HUES6 (cell line): ENCODE data around the gene GMIP.
"Not testable (repeated sequence)": the region's sequence is repeated elsewhere in the genome, so short reads cannot be mapped to it uniquely, and the experiment has no call there.

ENCODE experiments used
- H3K27ac ChIP-seq: 2 replicates; pipeline ENCODE4 v1.7.0; 2013; ENCODE audit warnings: low read depth, mild to moderate bottlenecking, low read length, inconsistent platforms
- H3K27me3 ChIP-seq: 2 replicates; pipeline ENCODE4 v1.6.1; 2013; ENCODE audit warnings: low read length; ENCODE audit not compliant: control insufficient read depth, insufficient read depth
- H3K36me3 ChIP-seq: 2 replicates; pipeline ENCODE4 v1.6.1; 2013; ENCODE audit warnings: low read length; ENCODE audit not compliant: control insufficient read depth, insufficient read depth
- H3K4me1 ChIP-seq: 2 replicates; pipeline ENCODE4 v1.6.1; 2013; ENCODE audit warnings: low read length; ENCODE audit not compliant: control insufficient read depth, insufficient read depth
- H3K4me3 ChIP-seq: 2 replicates; pipeline ENCODE4 v1.5.1; 2013; ENCODE audit warnings: low read depth, low read length
- H3K9ac ChIP-seq: one replicate; pipeline ENCODE4 v1.6.1; 2013; ENCODE audit warnings: mild to moderate bottlenecking, low read length
- H3K9me3 ChIP-seq: 2 replicates; pipeline ENCODE4 v1.6.1; 2013; ENCODE audit warnings: low read depth, low read length; ENCODE audit not compliant: control insufficient read depth, insufficient read depth

GMIP gene

DNA sequence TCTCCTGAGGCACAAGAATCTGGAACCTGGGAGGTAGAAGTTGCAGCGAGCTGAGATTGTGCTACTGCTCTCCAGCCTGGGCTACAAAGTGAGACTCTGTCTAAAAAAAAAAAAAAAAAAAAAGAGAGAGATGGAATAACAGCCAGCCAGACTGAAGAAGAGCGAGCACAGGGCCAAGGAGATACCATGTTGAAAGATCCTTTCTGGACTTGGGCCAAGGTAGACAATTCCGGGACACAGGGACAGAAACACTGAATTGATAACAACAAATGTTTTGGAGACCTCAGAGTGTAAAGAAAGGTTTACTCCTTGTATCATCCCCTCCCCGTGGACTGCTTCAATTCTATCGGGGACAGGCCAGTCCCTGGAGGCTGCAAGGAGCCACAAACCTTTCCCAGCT lies 20.1 kb downstream of the GMIP start:
- no peak overlapping the region for H3K4me3 ChIP-seq

DNA sequence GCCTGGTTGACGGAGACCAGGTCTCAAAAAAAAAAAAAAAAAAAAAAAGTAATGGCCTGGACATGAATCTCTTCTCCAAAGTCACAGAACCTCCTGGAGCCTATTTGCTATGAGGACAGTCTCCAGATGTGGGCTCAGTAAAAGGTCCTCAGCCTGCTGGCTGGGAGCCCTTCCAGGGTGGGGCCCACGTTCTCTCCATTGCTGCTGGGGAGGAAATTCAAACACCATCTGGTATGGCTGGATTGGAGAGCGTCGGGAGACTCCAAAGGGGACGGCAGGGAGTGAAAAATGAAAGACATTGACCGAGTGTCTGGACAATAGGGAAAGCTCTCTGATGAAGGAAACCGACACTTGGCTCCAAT lies 23.6 kb downstream of the GMIP start:
- Histone ChIP-seq H3K9ac (no peak overlapping the region), H3K27ac (no peak overlapping the region), H3K9me3 (no peaks in the 10 kb centered on the region), H3K27me3 (peaks cover 10% of the 10 kb centered on the region), H3K4me1 (no peaks in the 10 kb centered on the region), H3K4me3 (no peak overlapping the region), H3K36me3 (peaks cover 23% of the 10 kb centered on the region)

More for the DNA sequence above, 20.1 kb downstream of the GMIP start:
- Histone ChIP-seq H3K9me3 (no peaks in the 10 kb centered on the region), H3K27ac (no peak overlapping the region), H3K4me1 (peaks cover 16% of the 10 kb centered on the region; the same call in 1 of the 2 replicates), H3K27me3 (no peaks in the 10 kb centered on the region), H3K36me3 (peaks cover 32% of the 10 kb centered on the region), H3K9ac (no peak overlapping the region)

DNA sequence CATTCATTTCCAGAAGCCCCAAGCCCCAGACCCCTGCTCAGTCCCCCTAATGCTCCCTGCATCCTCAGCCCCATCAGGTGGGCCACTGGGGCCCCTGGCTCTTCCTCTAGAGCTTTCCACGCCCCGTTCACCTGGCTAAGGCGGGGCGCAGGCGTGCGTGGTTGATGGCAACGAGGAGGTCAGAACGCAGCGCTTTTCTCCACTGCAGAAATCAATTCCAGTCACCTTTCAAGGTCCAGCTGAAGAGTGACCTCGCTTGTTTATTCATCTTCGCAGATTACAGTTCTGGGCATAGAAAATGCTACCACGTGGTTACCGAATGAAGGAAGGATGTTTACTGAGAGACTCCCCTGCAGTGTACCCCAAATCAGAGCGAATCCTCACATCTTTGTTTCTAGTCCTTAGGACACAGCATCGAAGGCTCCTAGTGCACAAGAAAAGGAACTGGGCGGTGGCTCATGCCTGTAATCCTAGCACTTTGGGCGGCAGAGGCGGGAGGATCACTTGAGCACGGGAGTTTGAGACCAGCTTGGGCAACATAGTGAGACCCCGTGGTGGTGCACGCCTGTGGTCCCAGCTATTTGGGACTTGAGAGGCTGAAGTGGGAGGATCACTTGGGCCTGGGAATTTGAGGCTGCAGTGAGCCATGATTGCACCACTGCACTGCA lies 24.1 kb downstream of the GMIP start:
- H3K9ac ChIP-seq: no peak overlapping the region

DNA sequence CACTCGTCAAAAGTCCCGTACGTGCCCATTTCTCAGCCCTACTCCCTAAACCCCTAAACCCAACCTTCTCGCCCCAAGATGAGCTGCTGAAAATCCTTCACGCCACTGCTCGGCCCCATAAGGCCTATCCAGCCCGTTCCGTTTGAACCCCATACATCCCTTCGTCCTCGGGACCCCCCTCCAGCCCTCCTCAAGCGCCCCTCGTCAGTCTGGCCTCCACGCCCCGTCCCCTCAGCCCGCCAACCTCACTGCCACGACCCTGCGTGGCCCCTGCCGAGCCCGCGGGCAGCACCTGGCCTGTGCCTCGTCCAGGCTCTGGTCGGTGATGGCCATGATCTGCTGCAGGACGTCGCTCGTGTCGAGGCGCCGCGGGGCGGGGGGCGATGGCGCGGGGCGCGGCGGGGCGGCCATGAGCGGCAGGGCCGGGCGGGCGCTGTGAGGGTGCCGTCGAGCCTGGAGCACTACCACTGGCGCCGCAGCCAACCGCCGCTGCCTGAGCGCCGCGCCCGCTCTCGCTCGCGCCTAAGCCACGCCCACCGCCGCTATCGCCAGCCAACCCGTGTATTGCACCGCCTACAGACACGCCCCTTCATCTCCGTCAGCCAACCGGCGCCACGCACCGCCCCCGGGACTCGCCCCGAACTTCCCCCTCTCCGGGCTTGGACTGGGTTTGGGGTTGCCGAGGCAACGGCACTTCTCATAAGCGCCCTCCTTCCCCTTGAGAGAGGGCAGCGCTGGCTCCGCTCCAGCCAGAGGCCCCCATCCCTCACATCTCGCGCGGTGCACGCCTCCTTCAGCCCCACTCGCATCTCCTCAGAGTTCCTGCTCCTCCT lies 25.0 kb downstream of the GMIP start, which contains the start of gene PBX4:
TSS of gene PBX4 (minus strand) at position 469 of the 833 bp plus-strand sequence. CDS start at position 411, 58 bp downstream.
- peaks cover 3% of the 10 kb centered on the region; the same call in 1 of the 2 replicates for H3K4me1 ChIP-seq
- no peak within 1 kb of the TSS for H3K27ac ChIP-seq
- peaks cover 9% of the 10 kb centered on the region for H3K36me3 ChIP-seq
- peak within 1 kb of the TSS; percentile 70 for H3K4me3 ChIP-seq
- H3K9me3 ChIP-seq: no peaks in the 10 kb centered on the region
- H3K9ac ChIP-seq: peak within 1 kb of the TSS; percentile 30
- peaks cover 10% of the 10 kb centered on the region for H3K27me3 ChIP-seq

More for the DNA sequence above, 24.1 kb downstream of the GMIP start:
- no peak overlapping the region for H3K27ac ChIP-seq
- H3K9me3 ChIP-seq: no peaks in the 10 kb centered on the region
- no peaks in the 10 kb centered on the region for H3K4me1 ChIP-seq
- H3K4me3 ChIP-seq: peak overlapping the region; percentile 61
- peaks cover 18% of the 10 kb centered on the region for H3K36me3 ChIP-seq
- peaks cover 10% of the 10 kb centered on the region for H3K27me3 ChIP-seq

DNA sequence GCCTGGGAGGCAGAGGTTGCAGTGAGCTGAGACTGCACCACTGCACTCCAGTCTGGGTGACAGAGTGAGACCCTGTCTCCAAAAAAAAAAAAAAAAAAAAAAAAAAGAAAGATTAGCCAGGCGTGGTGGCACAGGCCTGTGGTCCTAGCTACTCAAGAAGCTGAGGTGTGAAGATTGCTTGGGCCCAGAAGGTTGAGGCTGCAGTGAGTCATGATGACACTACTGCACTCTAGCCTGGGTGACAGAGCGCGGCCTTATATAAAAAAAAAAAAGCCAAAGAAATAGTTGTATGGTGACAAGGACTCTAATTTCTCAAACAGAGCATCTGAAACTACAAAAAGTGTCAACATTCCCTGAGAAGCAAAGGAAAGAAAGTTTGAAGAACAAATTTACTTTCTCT lies 28.4 kb downstream of the GMIP start:
- Histone ChIP-seq H3K27me3 (peaks cover 10% of the 10 kb centered on the region), H3K4me1 (peaks cover 5% of the 10 kb centered on the region; the same call in 1 of the 2 replicates), H3K9ac (no peak overlapping the region), H3K4me3 (no peak overlapping the region), H3K9me3 (no peaks in the 10 kb centered on the region), H3K36me3 (no peaks in the 10 kb centered on the region), H3K27ac (no peak overlapping the region)

DNA sequence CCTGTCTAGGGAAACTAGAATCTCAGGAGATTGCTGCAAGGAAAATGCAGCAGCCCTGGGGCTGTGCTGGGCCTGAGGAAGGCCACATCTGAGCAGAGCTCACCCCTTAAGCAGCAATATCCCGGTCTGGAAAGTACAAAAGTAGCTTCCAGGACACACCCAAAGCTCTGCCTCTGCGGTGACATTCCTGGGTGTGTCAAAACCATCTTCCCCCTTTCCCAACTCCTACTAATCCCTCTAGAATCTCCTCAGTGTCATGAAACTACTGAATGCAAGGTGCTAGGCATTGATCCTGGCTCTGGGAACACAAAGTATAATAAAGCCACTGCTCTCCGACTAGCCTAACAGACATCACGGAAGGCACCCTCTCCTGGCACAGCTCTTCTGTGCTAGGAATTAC lies 30.0 kb downstream of the GMIP start:
- Histone ChIP-seq H3K27ac (no peak overlapping the region), H3K4me3 (no peak overlapping the region), H3K27me3 (peaks cover 10% of the 10 kb centered on the region), H3K4me1 (peaks cover 5% of the 10 kb centered on the region; the same call in 1 of the 2 replicates), H3K36me3 (no peaks in the 10 kb centered on the region), H3K9ac (no peak overlapping the region), H3K9me3 (no peaks in the 10 kb centered on the region)

DNA sequence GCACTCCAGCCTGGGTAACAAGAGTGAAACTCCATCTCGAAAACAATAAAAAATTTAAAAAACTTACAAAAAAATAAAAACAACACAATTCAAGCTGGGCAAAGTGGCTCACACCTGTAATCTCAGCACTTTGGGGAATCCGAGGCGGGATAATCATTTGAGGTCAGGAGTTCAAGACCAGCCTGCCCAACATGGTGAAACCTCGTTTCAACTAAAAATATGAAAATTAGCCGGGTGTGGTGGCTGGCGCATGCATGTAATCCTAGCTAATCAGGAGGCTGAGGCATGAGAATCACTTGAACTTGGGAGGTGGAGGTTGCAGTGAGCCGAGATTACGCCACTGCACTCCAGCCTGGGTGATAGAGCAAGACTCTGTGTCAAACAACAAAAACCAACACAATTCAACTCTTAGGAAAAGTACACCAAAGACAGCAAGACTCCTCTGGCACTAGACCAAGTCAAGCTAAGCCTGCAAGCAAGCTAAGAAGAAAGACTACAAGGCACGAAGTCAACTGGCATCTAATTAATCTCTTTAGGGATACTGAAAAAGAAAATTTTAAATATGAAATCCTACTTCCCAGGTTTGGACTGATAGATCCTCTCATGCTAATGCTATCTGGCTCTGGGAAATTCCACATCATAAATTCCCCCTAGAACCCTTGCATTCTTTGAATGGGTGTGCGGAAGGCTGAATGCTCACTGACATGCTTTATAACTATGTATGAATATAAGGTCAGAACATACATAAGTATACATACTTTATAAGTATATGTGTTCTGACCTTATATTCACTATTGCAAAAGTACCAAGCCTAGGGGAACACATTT lies 32.9 kb downstream of the GMIP start:
- Histone ChIP-seq H3K27ac (no peak overlapping the region), H3K27me3 (no peaks in the 10 kb centered on the region), H3K36me3 (no peaks in the 10 kb centered on the region), H3K4me1 (peaks cover 5% of the 10 kb centered on the region; the same call in 1 of the 2 replicates), H3K9ac (no peak overlapping the region), H3K4me3 (no peak overlapping the region), H3K9me3 (no peaks in the 10 kb centered on the region)

DNA sequence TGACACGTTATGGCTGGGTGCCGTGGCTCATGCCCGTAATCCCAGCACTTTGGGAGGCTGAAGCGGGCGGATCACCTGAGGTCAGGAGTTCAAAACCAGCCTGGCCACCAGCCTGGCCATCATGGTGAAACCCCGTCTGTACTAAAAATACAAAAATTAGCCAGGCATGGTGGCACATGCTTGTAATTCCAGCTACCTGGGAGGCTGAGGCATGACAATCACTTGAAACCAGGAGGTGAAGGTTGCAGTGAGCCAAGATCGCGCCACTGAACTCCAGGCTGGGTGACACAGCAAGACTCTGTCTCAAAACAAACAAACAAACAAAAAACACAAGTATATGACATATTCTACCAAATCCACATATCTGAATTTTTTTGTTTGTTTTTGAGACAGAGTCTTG lies 36.8 kb downstream of the GMIP start:
- not testable (repeated sequence) for H3K4me3 ChIP-seq, H3K9ac ChIP-seq, H3K27me3 ChIP-seq, H3K9me3 ChIP-seq, H3K4me1 ChIP-seq, H3K27ac ChIP-seq, H3K36me3 ChIP-seq

DNA sequence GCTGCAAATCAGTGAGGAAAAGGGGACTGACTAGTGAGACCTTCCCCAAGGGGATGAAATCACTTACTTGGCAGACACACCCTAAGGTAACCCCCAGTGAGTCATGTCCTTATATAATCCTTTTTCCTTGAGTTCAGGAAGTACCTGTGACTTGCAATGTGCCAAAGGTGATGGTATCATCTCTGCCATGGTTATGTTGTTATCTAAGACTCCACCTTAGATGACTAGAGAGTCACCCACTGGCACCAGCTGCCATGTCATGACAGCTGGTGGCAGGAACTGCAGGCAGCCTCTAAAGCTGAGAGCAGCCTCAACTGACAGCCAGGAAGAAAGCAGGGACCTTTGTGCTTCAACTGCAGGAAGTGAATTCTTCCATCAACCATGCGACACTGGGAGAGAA lies 37.4 kb downstream of the GMIP start:
- Histone ChIP-seq H3K27ac (no peak overlapping the region), H3K9me3 (no peaks in the 10 kb centered on the region), H3K27me3 (no peaks in the 10 kb centered on the region), H3K36me3 (no peaks in the 10 kb centered on the region), H3K9ac (no peak overlapping the region), H3K4me1 (peaks cover 12% of the 10 kb centered on the region), H3K4me3 (no peak overlapping the region)

DNA sequence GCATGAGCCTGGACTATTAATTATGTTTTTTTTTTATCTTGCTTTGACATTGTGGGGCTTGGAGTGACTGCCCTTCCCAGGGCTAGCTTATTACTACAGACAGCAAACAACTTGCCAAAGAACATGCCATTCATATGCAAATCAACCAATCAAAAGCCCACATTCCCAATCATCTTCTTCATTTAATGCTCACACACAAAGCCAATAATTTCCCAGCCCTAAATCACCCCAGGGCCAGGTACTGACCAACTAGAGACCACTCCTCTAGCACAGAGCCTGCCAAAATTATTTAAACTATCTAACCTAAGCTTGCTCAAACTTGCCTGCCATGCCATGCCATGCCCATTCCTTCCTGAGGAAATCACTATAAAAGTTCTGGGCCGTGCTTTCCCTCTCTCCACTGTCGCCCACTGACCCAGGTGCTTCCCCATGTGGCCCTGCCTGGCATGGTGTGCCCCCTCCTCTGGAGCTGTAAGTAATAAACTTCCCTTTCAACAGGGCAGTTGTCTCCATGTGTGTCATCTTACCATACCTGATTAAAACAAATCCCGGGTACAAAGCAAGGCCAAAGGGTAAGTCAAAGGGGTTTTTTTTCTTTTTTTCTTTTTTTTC lies 40.6 kb downstream of the GMIP start:
- Histone ChIP-seq H3K9ac (no peak overlapping the region), H3K4me1 (peaks cover 12% of the 10 kb centered on the region), H3K36me3 (no peaks in the 10 kb centered on the region), H3K27me3 (no peaks in the 10 kb centered on the region), H3K4me3 (no peak overlapping the region), H3K9me3 (no peaks in the 10 kb centered on the region), H3K27ac (no peak overlapping the region; the same call in 1 of the 2 replicates)
